Gastroesophageal sphincter (tissue), 4 donors: ENCODE results near the gene TMEM26. TPM values are rescaled to one million over a fixed set of nuclear protein-coding genes. Genes with fewer than 3 reads are reported as not detected.

Source experiments
- ATAC-seq: fragments of 150-250 bp; one replicate; pipeline ENCODE4 v1.9.1; 2016; ENCODE audit warnings: mild to moderate bottlenecking, moderate library complexity
- H3K27ac ChIP-seq, 4 donors: fragments of 200-600 bp; sonication (generic) in 3 of 4; 1 replicate in 3 of 4; 2 replicates in 1 of 4; pipeline ENCODE4 v1.5.1; 2016 to 2019
- H3K27me3 ChIP-seq: fragments of 200-600 bp; sonication (generic); one replicate; pipeline ENCODE4 v1.5.1; 2019
- H3K36me3 ChIP-seq, 2 donors: fragments of 200-600 bp; sonication (generic); one replicate each; pipeline ENCODE4 v1.5.1; 2019; ENCODE audit warnings: control low read depth in 1 of 2
- H3K4me1 ChIP-seq, 3 donors: fragments of 200-600 bp; sonication (generic); 1 replicate in 2 of 3; 2 replicates in 1 of 3; pipeline ENCODE4 v1.5.1; 2016 to 2019; ENCODE audit warnings: control low read depth in 2 of 3
- H3K4me3 ChIP-seq, 2 donors: fragments of 200-600 bp; sonication (generic); one replicate each; pipeline ENCODE4 v1.5.1; 2019; ENCODE audit warnings: mild to moderate bottlenecking in 1 of 2, moderate library complexity in 1 of 2
- H3K9me3 ChIP-seq, 3 donors: fragments of 200-600 bp; sonication (generic); one replicate each; pipeline ENCODE4 v1.5.1; 2017 to 2019; ENCODE audit warnings: control low read depth in 2 of 3
- CTCF ChIP-seq, 4 experiments: fragments of 200-600 bp in 2 of 4; fragments of 450-650 bp in 2 of 4; sonication (generic) in 1 of 4; IDR thresholded peaks; one replicate each; pipeline ENCODE4 v1.5.1; 2017 to 2019; ENCODE audit warnings: antibody characterized with exemption in 4 of 4, mild to moderate bottlenecking in 2 of 4, moderate library complexity in 2 of 4
- EP300 ChIP-seq: sonication (generic); formaldehyde crosslinking; IDR thresholded peaks from one replicate; pipeline ENCODE4 v1.6.1; 2017; ENCODE audit warnings: antibody characterized with exemption, mild to moderate bottlenecking
- POLR2A ChIP-seq, 2 donors: fragments of 450-650 bp; IDR thresholded peaks; one replicate each; pipeline ENCODE4 v1.6.1; 2017; ENCODE audit warnings: antibody characterized with exemption in 2 of 2, mild to moderate bottlenecking in 2 of 2, moderate library complexity in 1 of 2
- POLR2AphosphoS5 ChIP-seq: sonication (generic); formaldehyde crosslinking; IDR thresholded peaks from one replicate; pipeline ENCODE4 v1.6.1; 2017; ENCODE audit warnings: antibody characterized with exemption
- WGBS, 2 donors: methylation state at CpG; one replicate each; pipeline ENCODE4 v1.1.5; 2018; ENCODE audit warnings: low coverage in 1 of 2; 5-methylcytosine and 5-hydroxymethylcytosine counted together
- total RNA-seq, 4 donors: library from RNA; depleted of rRNA; stranded (reverse); fragments of >200 nt; gene quantifications; one replicate each; pipeline ENCODE4 v1.1.0, GENCODE V29; 2016

Gene TMEM26
- total RNA-seq, 4 donors from 2014 or later, result 0.12 to 1.7 (median 0.40) TPM; not detected in 1

GRCh38 chr10:61465901-61466632, 12.9 kb upstream of the TMEM26 start:
- H3K27me3 ChIP-seq, result no peaks in the 10 kb centered on the region
- no peak for ATAC-seq
- H3K36me3 ChIP-seq, result no peaks in the 10 kb centered on the region
- 100% methylated on average over 2 to 3 of the region's 3 CpGs for WGBS, 2 donors
- H3K27ac ChIP-seq, result no peak overlapping the region
- no peak for TF ChIP-seq EP300
- no peak for TF ChIP-seq POLR2AphosphoS5
- no peak for TF ChIP-seq POLR2A (IDR thresholded peaks at IDR 0.05)
- TF ChIP-seq CTCF (IDR thresholded peaks at IDR 0.05), result no peak
- no peak overlapping the region for H3K4me3 ChIP-seq
- no peaks in the 10 kb centered on the region for H3K9me3 ChIP-seq
- H3K4me1 ChIP-seq, result peaks cover 0 to 22% (median 0%) of the 10 kb centered on the region in 3 donors

- ATAC-seq, result no peak
- Histone ChIP-seq H3K27ac (no peak overlapping the region), H3K4me1 (peaks cover 0 to 22% (median 0%) of the 10 kb centered on the region in 3 donors), H3K4me3 (no peak overlapping the region), H3K9me3 (no peaks in the 10 kb centered on the region), H3K27me3 (no peaks in the 10 kb centered on the region), H3K36me3 (no peaks in the 10 kb centered on the region)
- no peak for TF ChIP-seq POLR2AphosphoS5
- no peak for TF ChIP-seq CTCF (IDR thresholded peaks at IDR 0.05)
- no peak for TF ChIP-seq POLR2A (IDR thresholded peaks at IDR 0.05)
- no peak for TF ChIP-seq EP300
Observed at GRCh38 chr10:61465171-61465496, 12.0 kb upstream of the TMEM26 start.

DNA sequence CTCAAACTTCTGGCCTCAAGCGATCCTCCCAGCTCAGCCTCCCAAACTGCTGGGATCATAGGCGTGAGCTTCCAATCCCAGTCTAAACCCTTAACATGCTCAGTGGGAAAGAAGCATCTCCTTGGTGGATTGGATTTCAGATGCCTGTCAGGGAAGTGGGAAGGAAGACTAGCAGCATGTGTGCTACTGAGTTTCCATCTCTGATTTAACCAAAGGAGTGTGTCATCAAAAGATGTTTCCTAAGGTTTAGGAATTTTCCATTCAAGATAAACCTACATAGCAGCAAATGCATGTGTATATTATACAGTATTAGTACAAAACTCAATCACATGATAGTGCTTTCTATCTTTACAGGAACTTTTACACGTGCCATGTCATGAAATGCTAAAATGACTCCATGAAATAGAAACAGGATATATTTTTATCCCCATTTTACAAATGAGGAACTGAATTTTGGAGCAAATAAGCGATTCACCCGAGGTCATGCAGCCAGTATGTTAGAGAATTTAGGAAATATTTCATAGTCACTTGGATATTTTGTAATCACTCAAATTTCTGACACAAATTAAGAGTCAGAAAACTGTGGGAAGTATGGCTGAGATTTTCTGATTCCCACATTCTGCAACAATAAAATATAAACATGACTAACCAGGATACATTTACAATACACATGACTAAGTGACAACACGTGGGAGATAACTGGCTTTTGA, 11.4 kb upstream of the TMEM26 start:
- Histone ChIP-seq H3K4me1 (peaks cover 0 to 22% (median 0%) of the 10 kb centered on the region in 3 donors), H3K9me3 (no peaks in the 10 kb centered on the region), H3K36me3 (no peaks in the 10 kb centered on the region), H3K27me3 (no peaks in the 10 kb centered on the region), H3K27ac (no peak overlapping the region), H3K4me3 (no peak overlapping the region)
- WGBS, 2 donors, result 69 to 90% methylated on average over 6 of the region's 6 CpGs
- ATAC-seq, result no peak
- TF ChIP-seq POLR2AphosphoS5, result no peak
- TF ChIP-seq CTCF (IDR thresholded peaks at IDR 0.05), result no peak

DNA sequence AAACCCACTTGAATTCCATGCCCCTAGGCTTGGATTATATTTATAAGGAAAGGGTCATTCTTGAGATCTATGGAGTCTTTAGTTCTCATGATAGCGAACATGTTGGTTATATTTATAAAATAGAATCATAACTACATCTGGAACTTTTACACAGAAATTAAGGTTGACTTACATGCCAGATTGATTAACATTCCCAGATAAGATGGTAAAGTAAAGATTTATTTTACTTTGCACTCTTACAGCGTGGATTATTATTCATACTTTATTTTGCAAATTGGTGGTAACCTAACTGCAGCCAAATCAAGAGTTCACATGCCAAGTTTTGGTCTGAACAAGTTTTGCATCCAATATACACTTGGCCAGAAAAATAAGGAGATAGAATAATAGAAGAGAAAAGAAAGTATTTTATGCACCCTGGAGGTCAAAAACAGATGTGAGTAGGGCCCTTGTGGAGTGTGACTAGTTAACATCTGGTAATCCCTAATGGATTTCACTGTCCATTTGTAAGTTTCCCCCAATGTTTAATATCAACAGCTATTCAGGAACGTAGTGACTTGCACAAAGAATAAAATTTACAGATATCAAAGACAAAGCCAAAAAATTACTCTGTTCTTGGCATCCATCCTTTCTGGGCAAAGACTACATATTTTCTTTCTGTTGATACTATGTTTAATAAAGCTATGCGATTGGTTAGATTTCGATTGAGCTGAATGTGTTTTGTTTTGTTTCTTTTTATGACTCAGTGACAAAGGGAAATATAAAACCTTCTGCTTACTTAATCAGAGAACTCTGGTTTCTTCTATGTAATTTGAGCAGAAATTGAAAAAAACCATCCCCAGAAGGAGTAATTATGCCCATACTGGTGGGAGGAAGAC, 10.1 kb upstream of the TMEM26 start:
- Histone ChIP-seq H3K36me3 (no peaks in the 10 kb centered on the region), H3K9me3 (no peaks in the 10 kb centered on the region), H3K27me3 (no peaks in the 10 kb centered on the region), H3K4me3 (no peak overlapping the region), H3K4me1 (peaks cover 0 to 22% (median 0%) of the 10 kb centered on the region in 3 donors), H3K27ac (peak overlapping the region in 1 of 4 donors; percentile 8)
- WGBS, 2 donors, result 18 to 27% methylated on average over 5 of the region's 5 CpGs
- ATAC-seq, result no peak
- TF ChIP-seq POLR2A (IDR thresholded peaks at IDR 0.05), result no peak
- peak; percentile 8 for TF ChIP-seq POLR2AphosphoS5

DNA sequence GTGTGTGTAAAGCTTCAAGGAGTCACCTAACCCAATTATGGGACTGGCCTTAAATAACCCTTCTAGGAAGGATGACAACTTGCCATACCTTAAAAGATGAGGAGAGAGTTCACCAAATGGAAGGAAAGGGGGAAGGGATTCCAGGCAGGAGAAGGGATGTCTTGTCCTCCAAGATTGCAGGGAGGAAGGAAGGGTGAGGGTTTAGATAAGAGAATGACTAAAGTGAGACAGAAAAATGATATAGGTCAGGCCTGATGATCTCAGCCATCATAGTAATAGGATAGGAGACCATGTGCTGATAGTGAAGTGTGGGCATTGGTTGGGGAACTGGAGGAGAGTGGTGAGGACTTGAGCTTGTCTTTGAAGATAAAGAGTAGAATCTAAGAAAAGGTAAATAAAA, 7.7 kb upstream of the TMEM26 start:
- H3K4me1 ChIP-seq, result peaks cover 0 to 22% (median 0%) of the 10 kb centered on the region in 3 donors
- no peaks in the 10 kb centered on the region for H3K9me3 ChIP-seq
- H3K4me3 ChIP-seq, result no peak overlapping the region
- ATAC-seq, result no peak
- no peaks in the 10 kb centered on the region for H3K27me3 ChIP-seq
- no peaks in the 10 kb centered on the region for H3K36me3 ChIP-seq
- H3K27ac ChIP-seq, result no peak overlapping the region
- TF ChIP-seq CTCF (IDR thresholded peaks at IDR 0.05) (no peak), EP300 (no peak), POLR2A (IDR thresholded peaks at IDR 0.05) (no peak)
